K562 (cell line): ENCODE data around the gene ACTR1B. TPM values are rescaled to one million over a fixed set of nuclear protein-coding genes. Genes with fewer than 3 reads are reported as not detected.
A peak's percentile ranks its signal among the peaks of the same experiment; 100 is the strongest.

Source experiments
- CXXC5 ChIP-seq: fragments of 250-450 bp; sonication (Bioruptor Pico); IDR thresholded peaks from 2 replicates; pipeline ENCODE4 v1.8.0; 2022; ENCODE audit warnings: inconsistent platforms, mild to moderate bottlenecking, moderate library complexity
- HEY1 ChIP-seq: fragments of 250-450 bp; sonication (Bioruptor Pico); IDR thresholded peaks from 2 replicates; pipeline ENCODE4 v1.5.0; 2020; ENCODE audit warnings: mild to moderate bottlenecking, moderate library complexity, borderline replicate concordance
- LCOR ChIP-seq: sonication (generic); formaldehyde crosslinking; IDR thresholded peaks from 2 replicates; pipeline ENCODE4 v1.8.0; 2022; ENCODE audit warnings: mild to moderate bottlenecking, missing genetic modification reagents
- MAZ ChIP-seq, 2 experiments: fragments of 450-650 bp in 1 of 2; sonication (generic) in 1 of 2; formaldehyde crosslinking; IDR thresholded peaks in 1 of 2; conservative IDR thresholded peaks in 1 of 2; 2 replicates each; pipeline versions ENCODE4 v1.4.0 to v1.5.0; 2020; ENCODE audit warnings: mild to moderate bottlenecking in 1 of 2, missing genetic modification reagents in 1 of 2
- MIER1 ChIP-seq: fragments of 450-650 bp; IDR thresholded peaks from 2 replicates; pipeline ENCODE4 v1.6.1; 2016; ENCODE audit warnings: antibody characterized with exemption, mild to moderate bottlenecking, low read depth
- NCOA1 ChIP-seq: fragments of 450-650 bp; IDR thresholded peaks from 2 replicates; pipeline ENCODE4 v1.6.1; 2016; ENCODE audit warnings: low read depth
- NFE2 ChIP-seq: IDR thresholded peaks from 2 replicates; pipeline ENCODE4 v1.6.1; 2014; ENCODE audit warnings: antibody characterized with exemption, low read depth
- NR2F6 ChIP-seq: fragments of 450-650 bp; formaldehyde crosslinking; IDR thresholded peaks from 2 replicates; pipeline ENCODE4 v1.4.0; 2020; ENCODE audit warnings: mild to moderate bottlenecking
- RBM14 ChIP-seq: fragments of 200-400 bp; formaldehyde crosslinking; IDR thresholded peaks from 2 replicates; pipeline ENCODE4 v1.6.1; 2018; ENCODE audit warnings: low read depth, mild to moderate bottlenecking, low read length, moderate library complexity, borderline replicate concordance; ENCODE audit not compliant: insufficient read depth
- RFX5 ChIP-seq: IDR thresholded peaks from 2 replicates; pipeline ENCODE4 v1.6.1; 2011; ENCODE audit warnings: low read depth, mild to moderate bottlenecking, improper control_type of control experiment, low read length
- SMC3 ChIP-seq: conservative IDR thresholded peaks from 2 replicates; pipeline ENCODE4 v1.6.1; 2011; ENCODE audit warnings: low read depth, low read length, improper control_type of control experiment; ENCODE audit not compliant: insufficient read depth
- ZC3H11A ChIP-seq: IDR thresholded peaks from 2 replicates; pipeline ENCODE4 v1.6.1; 2012; ENCODE audit warnings: low read depth, low read length, improper control_type of control experiment
- ZFP36 ChIP-seq: fragments of 150-350 bp; IDR thresholded peaks from 2 replicates; pipeline ENCODE4 v1.6.1; 2018; ENCODE audit warnings: low read length, low read depth; ENCODE audit not compliant: partially characterized antibody
- ZNF354B ChIP-seq: fragments of 250-450 bp; sonication (Bioruptor Pico); IDR thresholded peaks from 2 replicates; pipeline ENCODE4 v1.4.0; 2020
- ZNF551 ChIP-seq: fragments of 250-450 bp; sonication (Bioruptor Pico); IDR thresholded peaks from 2 replicates; pipeline ENCODE4 v1.5.0; 2021; ENCODE audit warnings: mild to moderate bottlenecking, moderate library complexity
- ZNF668 ChIP-seq: fragments of 250-450 bp; sonication (Bioruptor Pico); IDR thresholded peaks from 2 replicates; pipeline ENCODE4 v1.8.0; 2022; ENCODE audit warnings: mild to moderate bottlenecking, inconsistent platforms
- ZNF75A ChIP-seq: fragments of 450-650 bp; formaldehyde crosslinking; IDR thresholded peaks from 2 replicates; pipeline ENCODE4 v1.4.0; 2020; ENCODE audit warnings: mild to moderate bottlenecking
- ZNF766 ChIP-seq: fragments of 200-800 bp; sonication (Bioruptor generic); conservative IDR thresholded peaks from 2 replicates; pipeline ENCODE4 v1.6.1; 2016; ENCODE audit warnings: missing genetic modification characterization, missing compliant biosample characterization
- ZNF79 ChIP-seq: fragments of 250-450 bp; sonication (Bioruptor Pico); IDR thresholded peaks from 2 replicates; pipeline ENCODE4 v1.4.0; 2020; ENCODE audit warnings: low read depth, mild to moderate bottlenecking, moderate library complexity
- polyA plus RNA-seq, 8 experiments: library from polyadenylated mRNA; depleted of rRNA in 4 of 8; stranded (reverse) in 5 of 8; unstranded in 3 of 8; fragments of >200 nt; fragmentation: Nextera tagmentation in 2 of 8; fragmentation: Illumina TruSeq in 1 of 8; extraction: Ambion mirVana in 2 of 8; extraction: Trizol in 1 of 8; gene quantifications; 2 replicates each; pipeline versions ENCODE4 v1.2.1 to v1.2.3, GENCODE V29; 2011 to 2014; ENCODE audit warnings: inconsistent platforms in 1 of 8, missing spikeins in 1 of 8
- total RNA-seq, 7 experiments: library from RNA; depleted of rRNA in 6 of 7; stranded (reverse); fragments of >200 nt in 6 of 7; fragmentation: Illumina TruSeq in 2 of 7; extraction: Trizol in 2 of 7; gene quantifications; 2 replicates each; pipeline versions ENCODE4 v1.2.1 to v1.2.3, GENCODE V29; 2011 to 2021; ENCODE audit warnings: low replicate concordance in 1 of 7

Gene ACTR1B
- total and polyA plus RNA-seq, 9 of the 15 experiments (the other 6 are each of a cell fraction or from before 2014, with no cell fraction given): 0.49 to 42.3 (median 22.5) TPM

GRCh38 chr2:97699765-97700444 lies 36.1 kb upstream of the ACTR1B start (continued):
- TF ChIP-seq ZNF354B: no peak
- TF ChIP-seq HEY1: no peak
- no peak for TF ChIP-seq RBM14
- no peak for TF ChIP-seq ZNF79 (CRISPR knock-in tag)
- no peak for TF ChIP-seq ZFP36
- no peak for TF ChIP-seq NR2F6
- no peak for TF ChIP-seq NCOA1
- TF ChIP-seq LCOR: peak; percentile 56; the same call in 1 of the 2 replicates
- TF ChIP-seq ZNF668 (CRISPR knock-in tag): no peak
- peak; percentile 69 for TF ChIP-seq SMC3
- TF ChIP-seq ZNF766 (CRISPR knock-in tag): 0 out of 2 replicates have a peak, but pooled peaks have one; percentile 14
- TF ChIP-seq ZNF75A: no peak
- TF ChIP-seq ZC3H11A: no peak
- no peak for TF ChIP-seq NFE2
- TF ChIP-seq RFX5: no peak
- no peak for TF ChIP-seq MIER1
- no peak for TF ChIP-seq ZNF551 (CRISPR knock-in tag)
- no peak for TF ChIP-seq CXXC5 (CRISPR knock-in tag)
- 0 out of 4 replicates have a peak, but pooled peaks of 1 of the 2 experiments have one; percentile 32 for TF ChIP-seq MAZ (CRISPR knock-in tag; conservative IDR thresholded peaks at IDR 0.05 in 1 of 2, IDR thresholded peaks at IDR 0.05 in 1 of 2)
